HCEC 1CT (cell line): ENCODE data around the gene UTP3.
"Not testable (repeated sequence)": the region's sequence is repeated elsewhere in the genome, so short reads cannot be mapped to it uniquely, and the experiment has no call there.

Experiments
- DNase-seq: peaks from one replicate; pipeline ENCODE4 v3.0.0-alpha.2; 2017

UTP3 gene

GRCh38 chr4:70687821-70688794 is at the start of gene UTP3:
TSS of gene UTP3 (plus strand) at chr4:70688532. CDS start at chr4:70688678, 146 bp downstream.
- DNase-seq = peak; percentile 91

- DNase-seq = no peak
Observed at GRCh38 chr4:70640192-70640591, 48.1 kb upstream of the UTP3 start.

- not testable (repeated sequence) for DNase-seq
Observed at GRCh38 chr4:70650741-70651140, 37.6 kb upstream of the UTP3 start.

GRCh38 chr4:70651864-70652506 is 36.3 kb upstream of the UTP3 start:
- peak; percentile 13 for DNase-seq

- DNase-seq = no peak
Observed at GRCh38 chr4:70654605-70655011, 33.7 kb upstream of the UTP3 start.

GRCh38 chr4:70657326-70657725 is 31.0 kb upstream of the UTP3 start:
- no peak for DNase-seq

GRCh38 chr4:70658418-70658817 is 29.9 kb upstream of the UTP3 start:
- DNase-seq = no peak

- no peak for DNase-seq
Observed at GRCh38 chr4:70660106-70660505, 28.2 kb upstream of the UTP3 start.

GRCh38 chr4:70661309-70661922 is 26.9 kb upstream of the UTP3 start:
- not testable (repeated sequence) for DNase-seq

GRCh38 chr4:70666369-70666768 is 22.0 kb upstream of the UTP3 start, which contains the start of gene JCHAIN:
TSS of gene JCHAIN (minus strand) at chr4:70666508. CDS start at chr4:70666490, 18 bp downstream.
- peak; percentile 24 for DNase-seq

GRCh38 chr4:70667740-70668535 is 20.4 kb upstream of the UTP3 start:
- peak; percentile 21 for DNase-seq

GRCh38 chr4:70670332-70671014 is 17.9 kb upstream of the UTP3 start:
- DNase-seq = peak; percentile 54

- DNase-seq = no peak
Observed at GRCh38 chr4:70671091-70671490, 17.2 kb upstream of the UTP3 start.

GRCh38 chr4:70674191-70674590 is 14.1 kb upstream of the UTP3 start:
- DNase-seq = no peak

GRCh38 chr4:70674731-70675130 is 13.6 kb upstream of the UTP3 start:
- no peak for DNase-seq

- DNase-seq = no peak
Observed at GRCh38 chr4:70676554-70677090, 11.7 kb upstream of the UTP3 start.

- no peak for DNase-seq
Observed at GRCh38 chr4:70678383-70678999, 9.8 kb upstream of the UTP3 start.

GRCh38 chr4:70680934-70681333 is 7.4 kb upstream of the UTP3 start:
- DNase-seq = no peak

- no peak for DNase-seq
Observed at GRCh38 chr4:70681704-70682103, 6.6 kb upstream of the UTP3 start.

- not testable (repeated sequence) for DNase-seq
Observed at GRCh38 chr4:70682142-70682541, 6.2 kb upstream of the UTP3 start.

- DNase-seq = no peak
Observed at GRCh38 chr4:70687392-70687791, 940 bp upstream of the UTP3 start.
